Astrocyte of the cerebellum (primary cell): ENCODE measurements around the gene NDUFA7.
"Not testable (repeated sequence)": the region's sequence is repeated elsewhere in the genome, so short reads cannot be mapped to it uniquely, and the experiment has no call there.

Experiments used
- DNase-seq: peaks from one replicate; pipeline ENCODE4 v3.0.0-alpha.2; 2011; ENCODE audit warnings: low read depth
- H3K4me3 ChIP-seq: 2 replicates; pipeline ENCODE4 v1.5.1; 2011; ENCODE audit warnings: mild to moderate bottlenecking, low read depth, low read length, moderate library complexity
- in situ Hi-C: cut with HindIII; loops from 2 replicates; pipeline ENCODE4 v1.10.0; 2017; ENCODE audit warnings: low sequenced_read_pairs
- TF ChIP-seq, protein P1 (sequence below): IDR thresholded peaks from 2 replicates; pipeline ENCODE4 v1.5.1; 2012; ENCODE audit warnings: low read length, low read depth, moderate library complexity, mild to moderate bottlenecking; ENCODE audit errors: missing control alignments

The NDUFA7 gene

DNA sequence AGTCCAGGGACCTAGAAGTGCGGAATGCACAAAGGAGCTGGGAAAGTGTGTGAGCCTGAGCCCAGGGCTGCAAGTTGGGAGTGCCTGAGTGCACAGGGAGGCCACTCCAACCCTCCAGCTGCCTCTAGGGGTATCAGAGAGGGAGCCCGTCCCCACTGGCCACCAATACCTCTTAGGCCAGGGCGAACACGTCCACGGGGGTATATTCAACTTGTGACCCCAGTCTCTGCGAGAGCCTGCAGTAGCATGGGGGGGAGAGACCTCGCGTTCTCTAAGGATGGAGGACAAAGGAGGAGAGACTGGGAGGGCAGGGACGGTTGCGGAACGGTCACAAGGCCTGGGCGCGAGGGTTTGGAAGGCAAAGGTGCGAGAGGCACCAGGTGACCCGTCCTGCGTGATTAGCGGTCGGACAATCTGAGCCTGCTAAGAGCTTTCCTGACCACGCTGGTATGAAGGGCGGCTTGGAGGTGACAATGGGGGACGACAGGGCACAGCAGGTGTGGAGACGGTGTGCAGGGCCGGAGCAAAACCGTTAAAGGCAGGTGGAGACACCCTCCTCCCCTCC, 13.7 kb downstream of the NDUFA7 start:
- TF ChIP-seq, protein P1, sequence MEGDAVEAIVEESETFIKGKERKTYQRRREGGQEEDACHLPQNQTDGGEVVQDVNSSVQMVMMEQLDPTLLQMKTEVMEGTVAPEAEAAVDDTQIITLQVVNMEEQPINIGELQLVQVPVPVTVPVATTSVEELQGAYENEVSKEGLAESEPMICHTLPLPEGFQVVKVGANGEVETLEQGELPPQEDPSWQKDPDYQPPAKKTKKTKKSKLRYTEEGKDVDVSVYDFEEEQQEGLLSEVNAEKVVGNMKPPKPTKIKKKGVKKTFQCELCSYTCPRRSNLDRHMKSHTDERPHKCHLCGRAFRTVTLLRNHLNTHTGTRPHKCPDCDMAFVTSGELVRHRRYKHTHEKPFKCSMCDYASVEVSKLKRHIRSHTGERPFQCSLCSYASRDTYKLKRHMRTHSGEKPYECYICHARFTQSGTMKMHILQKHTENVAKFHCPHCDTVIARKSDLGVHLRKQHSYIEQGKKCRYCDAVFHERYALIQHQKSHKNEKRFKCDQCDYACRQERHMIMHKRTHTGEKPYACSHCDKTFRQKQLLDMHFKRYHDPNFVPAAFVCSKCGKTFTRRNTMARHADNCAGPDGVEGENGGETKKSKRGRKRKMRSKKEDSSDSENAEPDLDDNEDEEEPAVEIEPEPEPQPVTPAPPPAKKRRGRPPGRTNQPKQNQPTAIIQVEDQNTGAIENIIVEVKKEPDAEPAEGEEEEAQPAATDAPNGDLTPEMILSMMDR = no peak
- in situ Hi-C loops = no loop called here
- no peak for DNase-seq
- H3K4me3 ChIP-seq = peak overlapping the region; percentile 56

DNA sequence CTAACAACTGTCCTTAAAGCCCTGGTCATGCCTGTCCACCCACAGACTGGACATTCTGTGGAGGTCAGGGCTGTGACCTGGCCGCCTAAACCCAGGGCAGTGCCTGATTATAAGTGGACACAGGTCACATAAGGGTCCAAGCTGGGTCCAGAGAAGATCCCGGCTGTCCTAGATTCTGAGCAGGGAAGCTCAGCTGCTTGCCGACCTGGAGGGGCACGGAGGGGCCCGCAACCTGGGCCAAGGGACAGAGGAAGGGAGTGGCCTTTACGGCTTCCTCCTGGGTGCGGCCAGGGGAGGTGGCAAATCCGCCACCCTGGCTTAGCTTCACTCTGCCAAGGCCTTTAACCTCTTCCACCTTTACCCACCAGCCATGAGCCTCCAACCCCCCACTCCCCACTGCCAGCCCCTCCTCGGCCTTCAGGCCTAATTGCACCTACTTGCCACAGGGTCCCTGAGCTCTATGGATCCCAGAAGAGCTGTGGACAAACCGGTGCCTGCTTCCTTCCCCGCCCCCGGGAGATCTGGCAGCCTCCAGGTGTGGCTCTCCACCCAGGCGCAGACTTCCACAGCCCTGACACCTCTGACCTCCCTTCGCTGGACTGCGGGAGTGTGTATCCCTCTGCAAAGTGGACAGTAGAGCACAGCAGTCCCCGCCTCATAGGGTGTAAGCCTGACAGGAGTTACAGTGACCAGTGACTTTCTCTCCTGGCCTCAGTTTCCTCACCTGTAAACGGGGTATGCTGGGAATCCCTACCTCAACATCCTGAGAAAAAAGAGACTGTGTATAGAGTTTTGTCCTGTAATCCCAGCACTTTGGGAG, 14.7 kb downstream of the NDUFA7 start:
- DNase-seq = no peak
- TF ChIP-seq, protein P1 = no peak
- in situ Hi-C loops = no loop called here
- H3K4me3 ChIP-seq = no peak overlapping the region

DNA sequence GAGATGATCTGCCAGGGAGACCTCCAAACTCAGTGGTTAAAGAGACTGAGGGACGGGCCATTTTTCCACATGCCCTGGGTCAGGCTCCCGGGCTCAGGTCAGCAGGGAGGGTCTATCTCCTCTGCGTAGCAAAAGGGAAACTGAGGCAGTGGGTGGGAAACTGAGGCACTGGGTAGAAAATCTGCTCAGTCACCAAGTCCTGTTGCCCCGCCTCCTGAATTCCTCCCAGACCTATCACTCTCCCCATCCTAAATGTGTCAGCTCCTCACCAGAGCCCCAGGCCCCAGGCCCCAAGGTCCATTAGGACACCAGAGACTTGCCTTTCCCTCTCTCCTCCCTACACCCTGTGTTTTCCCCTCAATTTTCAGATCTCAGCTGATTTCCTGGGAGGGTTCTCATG, 15.4 kb downstream of the NDUFA7 start:
- TF ChIP-seq, protein P1 = no peak
- DNase-seq = no peak
- H3K4me3 ChIP-seq = no peak overlapping the region
- in situ Hi-C loops = no loop called here

DNA sequence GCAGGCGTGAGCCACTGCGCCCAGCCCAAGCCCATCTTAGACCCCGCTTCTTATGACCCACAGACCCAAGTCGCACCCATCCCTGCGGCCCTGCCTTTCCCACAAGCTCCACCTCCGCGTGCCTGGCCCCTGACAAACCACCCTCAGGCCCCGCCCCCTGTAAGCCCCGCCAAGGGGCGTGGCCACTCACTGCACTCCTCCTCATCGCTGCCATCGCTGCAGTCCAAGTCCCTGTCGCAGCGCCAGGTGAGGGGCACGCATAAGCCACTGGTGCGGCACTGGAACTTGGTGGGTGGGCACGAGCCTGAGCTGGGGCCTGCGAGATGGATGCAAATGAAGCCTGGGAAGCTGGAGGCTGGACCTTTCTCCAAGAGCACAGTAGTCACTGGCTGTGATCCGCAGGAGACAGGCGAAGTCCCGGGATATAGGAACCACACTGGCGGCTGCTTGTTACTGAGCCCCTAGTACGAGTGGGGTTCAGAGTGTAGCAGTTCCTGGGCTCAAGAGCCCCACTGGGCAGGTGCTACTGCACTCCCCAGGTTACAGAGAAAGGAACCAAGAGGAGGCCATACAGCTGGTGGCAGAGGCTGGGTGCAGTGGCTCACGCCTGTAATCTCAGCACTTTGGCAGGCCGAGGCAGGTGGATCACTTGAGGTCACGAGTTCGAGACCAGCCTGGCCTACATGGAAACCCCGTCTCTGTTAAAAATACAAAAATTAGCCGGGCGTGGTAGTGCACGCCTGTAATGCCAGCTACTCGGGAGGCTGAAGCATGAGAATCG, 16.1 kb downstream of the NDUFA7 start:
- in situ Hi-C loops = no loop called here
- TF ChIP-seq, protein P1 = no peak
- no peak overlapping the region for H3K4me3 ChIP-seq
- no peak for DNase-seq

DNA sequence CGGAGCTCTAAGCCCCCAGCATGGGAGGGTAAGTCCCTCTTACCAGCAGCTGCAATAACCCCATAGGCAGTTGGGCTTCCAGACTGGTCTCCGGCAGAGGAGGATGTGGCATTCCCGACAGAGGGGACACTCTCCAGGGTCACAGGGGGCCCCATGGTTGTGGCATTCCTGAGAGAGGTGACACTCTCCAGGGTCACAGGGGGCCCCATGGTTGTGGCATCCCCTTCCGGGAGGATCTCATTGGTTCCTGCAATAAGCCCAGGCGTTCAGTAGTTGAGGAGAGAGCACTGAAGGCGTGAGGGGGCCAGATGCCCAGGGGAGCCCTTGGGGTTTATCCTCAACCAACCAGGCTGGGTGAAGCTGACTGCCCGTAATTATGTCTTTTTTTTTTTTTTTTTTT, 18.4 kb downstream of the NDUFA7 start:
- in situ Hi-C loops = no loop called here
- DNase-seq = no peak
- TF ChIP-seq, protein P1 = no peak
- no peak overlapping the region for H3K4me3 ChIP-seq

DNA sequence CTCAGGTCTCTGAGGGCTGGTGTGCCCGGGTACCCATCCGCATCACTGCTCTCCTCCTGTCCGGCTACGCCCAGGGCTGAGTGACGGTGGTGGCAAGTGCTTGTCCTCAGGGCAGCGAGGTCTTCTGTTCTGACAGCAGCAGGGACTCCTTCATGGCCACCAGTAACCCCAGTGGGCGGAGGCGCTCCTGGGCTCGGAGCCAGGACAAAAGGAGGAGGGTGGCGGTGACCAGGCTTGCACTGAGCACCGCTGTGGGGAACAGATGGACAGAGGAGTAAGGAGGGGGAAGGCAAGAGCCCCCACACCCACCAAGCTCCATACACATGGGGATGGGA, 18.9 kb downstream of the NDUFA7 start:
- H3K4me3 ChIP-seq = no peak overlapping the region
- in situ Hi-C loops = no loop called here
- no peak for DNase-seq
- TF ChIP-seq, protein P1 = no peak

DNA sequence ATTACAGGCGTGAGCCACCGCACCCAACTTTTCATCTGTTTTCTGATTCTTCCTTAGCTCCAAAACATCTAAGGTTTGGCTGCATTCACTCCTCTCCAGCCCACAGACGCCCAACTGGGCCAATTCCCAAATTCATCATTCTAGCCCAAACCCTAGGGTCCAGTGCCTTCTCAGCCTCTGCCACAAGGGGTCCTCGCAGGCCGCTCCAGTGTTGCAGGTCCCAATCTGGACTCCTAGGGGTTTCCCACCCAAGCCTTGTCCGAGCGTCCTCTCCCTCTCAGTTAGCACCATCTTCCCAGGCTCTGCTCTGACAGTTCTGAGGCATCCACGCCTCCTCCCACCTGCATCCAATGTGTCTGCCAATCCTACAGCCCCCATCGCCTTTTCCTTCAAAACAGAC, 29.8 kb downstream of the NDUFA7 start:
- DNase-seq, H3K4me3 ChIP-seq, in situ Hi-C loops: not testable (repeated sequence)

DNA sequence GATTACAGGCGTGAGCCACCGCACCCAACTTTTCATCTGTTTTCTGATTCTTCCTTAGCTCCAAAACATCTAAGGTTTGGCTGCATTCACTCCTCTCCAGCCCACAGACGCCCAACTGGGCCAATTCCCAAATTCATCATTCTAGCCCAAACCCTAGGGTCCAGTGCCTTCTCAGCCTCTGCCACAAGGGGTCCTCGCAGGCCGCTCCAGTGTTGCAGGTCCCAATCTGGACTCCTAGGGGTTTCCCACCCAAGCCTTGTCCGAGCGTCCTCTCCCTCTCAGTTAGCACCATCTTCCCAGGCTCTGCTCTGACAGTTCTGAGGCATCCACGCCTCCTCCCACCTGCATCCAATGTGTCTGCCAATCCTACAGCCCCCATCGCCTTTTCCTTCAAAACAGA, 44.7 kb downstream of the NDUFA7 start:
- in situ Hi-C loops, DNase-seq, H3K4me3 ChIP-seq: not testable (repeated sequence)
